GM21381 (cell line): ENCODE results near the gene ARMH3.

Source experiments
- ATAC-seq: cut with Tn5 transposase; IDR thresholded peaks from one replicate; pipeline ENCODE4 v1.9.1; 2021; ENCODE audit warnings: mild to moderate bottlenecking, moderate library complexity; ENCODE audit not compliant: unreplicated experiment

The ARMH3 gene

DNA sequence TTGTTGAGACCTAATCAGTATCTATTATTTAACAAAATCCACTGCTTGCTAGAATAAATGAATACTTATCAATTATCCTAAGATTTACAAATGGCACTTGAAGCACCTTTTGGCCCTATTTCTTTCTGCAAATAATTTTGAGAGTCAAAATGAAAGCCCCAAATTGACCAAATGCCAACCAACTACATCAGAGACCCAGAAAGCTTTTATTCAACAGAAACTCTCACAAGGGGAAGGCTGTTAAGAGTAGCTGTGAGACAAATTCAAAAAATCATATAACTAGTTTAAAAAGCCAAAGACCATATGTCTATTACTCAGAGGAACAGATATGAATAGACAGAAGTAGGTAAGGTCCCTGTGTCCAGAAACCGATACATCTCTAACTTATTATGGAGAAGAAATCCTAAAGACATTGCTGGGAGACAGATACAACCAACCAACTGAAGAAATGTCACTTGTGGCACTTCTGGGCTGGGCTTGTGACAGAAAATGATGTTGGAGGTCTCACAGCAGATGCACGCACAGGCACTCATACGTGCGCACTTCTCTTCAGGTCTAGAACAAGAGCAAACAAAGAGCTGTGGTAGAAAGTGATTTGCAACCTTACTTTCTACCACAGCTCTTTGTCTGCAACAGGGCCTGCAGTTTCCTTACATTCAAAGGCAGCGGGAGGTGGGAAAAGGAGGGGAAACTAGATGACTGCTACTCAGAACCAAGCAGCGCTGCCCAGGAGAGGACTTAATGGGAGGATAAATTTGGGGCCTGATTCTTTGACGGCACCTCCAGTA, 153.7 kb downstream of the ARMH3 start:
- ATAC-seq, result peak; percentile 38

- peak; percentile 47 for ATAC-seq
These were observed 154.6 kb downstream of the ARMH3 start for GRCh38 chr10:101901340-101901739.

DNA sequence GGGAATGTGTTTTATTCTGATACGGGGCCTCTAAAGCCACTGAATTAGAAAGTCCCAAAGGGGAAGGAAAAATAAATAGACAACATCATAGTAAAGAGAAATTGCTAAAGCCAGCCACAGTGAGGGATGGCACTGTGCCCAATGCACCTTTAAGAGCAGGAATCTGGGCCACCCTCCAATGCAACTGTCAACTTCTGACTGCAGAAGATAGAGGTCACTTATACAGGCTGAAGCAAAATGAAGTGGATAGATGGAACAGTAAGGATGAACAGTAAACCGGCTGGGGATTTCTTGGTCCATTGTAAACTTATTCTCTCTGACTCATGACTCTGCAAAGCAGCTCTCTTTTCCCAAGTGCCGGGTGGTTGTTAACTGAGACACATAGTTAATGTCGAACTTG, 158.3 kb downstream of the ARMH3 start:
- no peak for ATAC-seq

- ATAC-seq, result no peak
These were observed 159.6 kb downstream of the ARMH3 start for GRCh38 chr10:101896225-101896877.

- no peak for ATAC-seq
These were observed 160.2 kb downstream of the ARMH3 start for GRCh38 chr10:101895781-101896180.

DNA sequence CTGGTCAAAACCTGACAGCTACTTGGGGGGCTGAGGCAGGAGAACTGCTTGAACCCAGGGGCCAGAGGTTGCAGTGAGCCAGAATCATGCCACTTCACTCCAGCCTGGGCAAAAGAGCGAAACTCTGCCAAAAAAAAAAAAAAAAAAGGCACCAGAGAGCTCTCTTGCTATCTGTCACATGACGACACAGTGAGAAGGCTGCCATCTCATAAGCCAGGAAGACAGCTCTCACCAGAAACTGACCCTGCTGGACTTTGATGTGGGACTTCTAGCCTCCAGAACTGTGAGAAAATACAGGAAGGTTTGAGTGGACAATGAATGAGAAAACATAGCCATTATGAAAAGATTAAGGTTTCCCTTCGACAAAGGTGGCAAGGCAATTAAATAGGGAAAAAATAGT, 161.2 kb downstream of the ARMH3 start:
- no peak for ATAC-seq

GRCh38 chr10:101894266-101894665, 161.7 kb downstream of the ARMH3 start:
- ATAC-seq, result no peak

DNA sequence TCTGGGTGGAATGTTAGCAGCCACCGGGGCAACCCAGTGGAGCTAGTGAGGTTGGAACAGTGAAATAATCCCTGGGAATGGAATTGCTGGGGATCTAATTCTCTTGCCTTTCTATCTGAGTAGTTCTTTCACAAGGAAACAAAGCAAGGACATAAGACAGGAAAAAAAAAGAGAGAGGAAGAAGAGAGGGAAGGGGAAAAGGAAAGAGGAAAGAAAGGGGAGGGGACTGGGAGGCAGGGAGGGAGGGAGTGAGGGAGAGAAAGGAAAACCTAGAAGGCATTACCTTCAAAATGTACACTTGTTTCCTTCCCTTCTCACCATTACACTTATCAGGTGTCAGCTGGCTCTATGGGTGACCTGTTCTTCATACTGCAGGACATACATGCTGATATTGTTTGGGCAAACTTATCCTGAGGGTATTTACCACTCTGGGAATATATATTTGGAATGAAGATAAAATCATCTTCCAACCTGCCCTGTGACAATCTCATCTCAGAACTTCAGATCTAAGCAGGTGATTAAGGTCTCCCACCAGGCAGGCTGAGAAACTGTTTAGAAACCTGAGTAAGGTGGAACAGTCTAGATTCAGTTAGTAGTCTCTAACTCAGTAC, 162.4 kb downstream of the ARMH3 start:
- no peak for ATAC-seq

DNA sequence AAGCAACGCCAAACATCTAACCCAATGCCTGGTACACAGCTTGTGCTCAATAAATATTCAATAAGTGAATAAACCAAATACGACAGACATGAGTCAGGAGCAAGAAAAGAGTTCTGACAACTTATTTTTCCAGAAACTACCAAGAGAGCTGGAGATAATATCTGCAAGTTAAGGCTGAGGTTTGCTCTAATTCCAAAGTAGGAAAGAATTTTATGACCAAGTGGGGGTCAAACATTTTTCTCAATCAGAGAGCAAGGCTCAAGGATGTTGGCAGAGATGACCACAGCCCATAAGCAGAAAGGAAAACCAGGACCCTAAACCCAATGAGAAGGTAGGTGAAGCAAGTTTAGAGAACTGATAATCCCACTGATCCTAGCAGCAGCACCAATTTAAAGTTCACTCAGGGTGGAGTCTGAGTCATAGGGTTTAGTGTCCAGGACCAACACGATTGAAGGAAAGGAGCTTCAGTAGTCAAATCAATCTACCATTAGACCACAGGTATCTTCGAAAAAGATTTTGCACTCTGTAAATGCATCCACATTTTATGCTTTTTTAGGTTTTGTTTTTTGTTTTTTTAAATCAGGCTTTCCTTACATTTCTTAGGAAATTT, 163.1 kb downstream of the ARMH3 start:
- ATAC-seq, result no peak

GRCh38 chr10:101889256-101890210, 166.4 kb downstream of the ARMH3 start:
- peak; percentile 58 for ATAC-seq

- no peak for ATAC-seq
These were observed 167.6 kb downstream of the ARMH3 start for GRCh38 chr10:101888251-101888949.

- ATAC-seq, result no peak
These were observed 168.2 kb downstream of the ARMH3 start for GRCh38 chr10:101887775-101888174.

- no peak for ATAC-seq
These were observed 169.3 kb downstream of the ARMH3 start for GRCh38 chr10:101886521-101887312.

DNA sequence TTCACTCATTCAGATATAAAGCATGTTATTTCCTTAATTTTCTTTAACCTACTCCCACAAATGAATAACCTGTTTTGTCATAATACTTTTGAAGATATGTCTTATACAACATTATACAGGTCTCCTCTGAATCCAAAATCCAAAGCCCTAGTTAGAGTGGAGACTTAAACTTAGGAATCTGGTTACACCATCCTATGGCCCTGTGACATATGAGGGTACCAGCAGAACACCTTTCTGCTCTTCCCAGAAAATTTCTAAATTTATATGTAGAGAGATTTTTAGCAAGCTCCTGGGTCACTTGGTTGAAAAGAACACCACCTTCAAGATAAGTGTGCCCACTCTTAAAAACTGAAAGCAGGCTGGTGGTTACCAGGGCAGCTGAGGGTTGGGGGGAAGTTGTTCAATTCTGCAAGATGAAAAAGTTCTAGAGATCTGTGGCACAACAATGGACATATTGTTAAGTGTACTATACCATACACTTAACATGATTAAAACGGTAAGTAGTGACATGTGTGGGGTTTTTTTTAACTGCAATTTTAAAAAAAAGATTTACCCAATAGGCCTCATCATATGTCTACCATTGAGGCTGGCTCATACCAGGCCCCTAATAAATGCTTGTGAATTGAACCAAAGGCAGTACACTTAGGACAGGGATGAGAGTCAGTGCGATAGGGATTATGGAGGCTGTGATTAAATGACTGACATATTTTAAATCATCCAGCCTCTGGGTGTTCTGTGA, 174.8 kb downstream of the ARMH3 start:
- no peak for ATAC-seq

GRCh38 chr10:101880232-101880573, 175.8 kb downstream of the ARMH3 start:
- ATAC-seq, result no peak

GRCh38 chr10:101879456-101880231, 176.3 kb downstream of the ARMH3 start:
- ATAC-seq, result no peak

DNA sequence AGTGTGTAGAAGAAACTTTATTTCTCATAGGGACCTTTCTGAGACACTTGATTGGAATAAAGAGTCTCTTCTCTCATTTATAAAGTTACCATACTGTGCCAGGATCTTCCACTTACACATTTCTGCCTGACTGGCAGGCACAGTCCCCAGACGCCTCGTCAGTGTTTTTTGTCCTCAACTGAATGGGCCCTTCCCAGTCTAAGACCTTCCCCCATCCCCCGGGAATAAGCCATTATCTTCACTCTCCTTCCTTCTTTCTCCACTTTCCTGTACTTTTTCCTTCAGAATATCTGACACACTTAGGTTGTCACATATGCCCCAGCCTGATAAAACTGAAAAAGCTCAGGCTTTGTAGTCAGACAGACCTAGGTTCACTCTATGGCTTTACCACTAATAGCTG, 177.1 kb downstream of the ARMH3 start:
- ATAC-seq, result no peak
